ENCODE data around the gene RNF146. TPM values are rescaled to one million over a fixed set of nuclear protein-coding genes. Genes with fewer than 3 reads are reported as not detected.

RNF146 gene
- polyA plus RNA-seq, 3 donors, result 14.7 to 63.4 (median 22.5) TPM

DNA sequence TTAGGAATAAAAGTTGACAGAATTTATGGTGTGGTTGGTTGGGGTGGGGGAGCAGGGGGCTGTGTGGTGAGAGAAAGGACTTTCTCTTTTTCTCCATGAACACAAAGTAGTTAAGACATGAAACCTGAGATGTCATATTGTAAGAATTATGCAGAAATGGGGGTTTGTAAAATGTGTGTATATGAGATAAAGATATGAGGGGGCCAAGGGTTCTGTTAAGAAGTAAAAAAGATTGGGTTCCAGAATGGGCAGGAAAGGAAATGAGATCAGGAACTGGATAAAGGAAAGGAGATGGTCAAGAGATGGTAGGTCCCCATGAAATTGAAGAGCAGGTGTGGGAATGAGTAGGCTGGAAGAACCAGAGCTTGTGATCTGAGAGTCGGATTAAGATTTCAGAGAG is 9.7 kb downstream of the RNF146 start:
- intact Hi-C loops (cut with micrococcal nuclease), result no loop called here
- 100% methylated on average over 1 of the region's 1 CpG for WGBS (ENCODE audit: insufficient coverage)
- Histone ChIP-seq H4K20me1 (ENCODE audit: insufficient read depth, low read length) (peaks cover 95% of the 10 kb centered on the region), H3K27me3 (ENCODE audit: control insufficient read depth in 2 of 2, insufficient read depth in 2 of 2, low read length in 2 of 2) (no peaks in the 10 kb centered on the region), H3K36me3 (replicated peaks in 1 of 2; ENCODE audit: control insufficient read depth in 1 of 2, insufficient read depth in 2 of 2, low read length in 2 of 2) (peaks cover 10 to 13% of the 10 kb centered on the region in 2 donors), H2AFZ (ENCODE audit: insufficient read depth, low read depth, low read length, poor library complexity, severe bottlenecking) (no peak overlapping the region), H3K4me2 (replicated peaks; ENCODE audit: extremely low read depth, low read length, poor library complexity, severe bottlenecking) (no peak overlapping the region), H3K9me3 (replicated peaks in 1 of 2; ENCODE audit: control insufficient read depth in 1 of 2, insufficient read depth in 1 of 2, low read length in 2 of 2) (no peaks in the 10 kb centered on the region), H3K4me3 (replicated peaks in 1 of 3; ENCODE audit: low read depth in 2 of 3, low read length in 3 of 3) (no peak overlapping the region), H3K9ac (ENCODE audit: insufficient read depth, low read length, poor library complexity, severe bottlenecking) (no peak overlapping the region), H3K4me1 (ENCODE audit: control insufficient read depth in 1 of 2, insufficient read depth in 2 of 2, low read length in 2 of 2) (peaks cover 33 to 39% of the 10 kb centered on the region in 2 donors), H3K27ac (ENCODE audit: low read depth in 1 of 2, low read length in 2 of 2) (peak overlapping the region in 1 of 2 donors; percentile 24), H3K79me2 (ENCODE audit: insufficient read depth, low read length) (peaks cover 90% of the 10 kb centered on the region)
- H3K27ac Mint-ChIP-seq, result no peak overlapping the region
- peaks cover 33% of the 10 kb centered on the region for H3K4me1 Mint-ChIP-seq
- peaks cover 7 to 20% of the 10 kb centered on the region in 2 donors for H3K36me3 Mint-ChIP-seq
- H3K27me3 Mint-ChIP-seq (ENCODE audit: low read depth in 3 of 3), result no peaks in the 10 kb centered on the region
- TF ChIP-seq, protein P1, sequence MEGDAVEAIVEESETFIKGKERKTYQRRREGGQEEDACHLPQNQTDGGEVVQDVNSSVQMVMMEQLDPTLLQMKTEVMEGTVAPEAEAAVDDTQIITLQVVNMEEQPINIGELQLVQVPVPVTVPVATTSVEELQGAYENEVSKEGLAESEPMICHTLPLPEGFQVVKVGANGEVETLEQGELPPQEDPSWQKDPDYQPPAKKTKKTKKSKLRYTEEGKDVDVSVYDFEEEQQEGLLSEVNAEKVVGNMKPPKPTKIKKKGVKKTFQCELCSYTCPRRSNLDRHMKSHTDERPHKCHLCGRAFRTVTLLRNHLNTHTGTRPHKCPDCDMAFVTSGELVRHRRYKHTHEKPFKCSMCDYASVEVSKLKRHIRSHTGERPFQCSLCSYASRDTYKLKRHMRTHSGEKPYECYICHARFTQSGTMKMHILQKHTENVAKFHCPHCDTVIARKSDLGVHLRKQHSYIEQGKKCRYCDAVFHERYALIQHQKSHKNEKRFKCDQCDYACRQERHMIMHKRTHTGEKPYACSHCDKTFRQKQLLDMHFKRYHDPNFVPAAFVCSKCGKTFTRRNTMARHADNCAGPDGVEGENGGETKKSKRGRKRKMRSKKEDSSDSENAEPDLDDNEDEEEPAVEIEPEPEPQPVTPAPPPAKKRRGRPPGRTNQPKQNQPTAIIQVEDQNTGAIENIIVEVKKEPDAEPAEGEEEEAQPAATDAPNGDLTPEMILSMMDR (IDR thresholded peaks at IDR 0.05), result no peak
- H3K4me3 Mint-ChIP-seq, result no peak overlapping the region
- DNase-seq, result no peak
- peaks cover 0 to 2% (median 0%) of the 10 kb centered on the region in 7 donors for H3K9me3 Mint-ChIP-seq

DNA sequence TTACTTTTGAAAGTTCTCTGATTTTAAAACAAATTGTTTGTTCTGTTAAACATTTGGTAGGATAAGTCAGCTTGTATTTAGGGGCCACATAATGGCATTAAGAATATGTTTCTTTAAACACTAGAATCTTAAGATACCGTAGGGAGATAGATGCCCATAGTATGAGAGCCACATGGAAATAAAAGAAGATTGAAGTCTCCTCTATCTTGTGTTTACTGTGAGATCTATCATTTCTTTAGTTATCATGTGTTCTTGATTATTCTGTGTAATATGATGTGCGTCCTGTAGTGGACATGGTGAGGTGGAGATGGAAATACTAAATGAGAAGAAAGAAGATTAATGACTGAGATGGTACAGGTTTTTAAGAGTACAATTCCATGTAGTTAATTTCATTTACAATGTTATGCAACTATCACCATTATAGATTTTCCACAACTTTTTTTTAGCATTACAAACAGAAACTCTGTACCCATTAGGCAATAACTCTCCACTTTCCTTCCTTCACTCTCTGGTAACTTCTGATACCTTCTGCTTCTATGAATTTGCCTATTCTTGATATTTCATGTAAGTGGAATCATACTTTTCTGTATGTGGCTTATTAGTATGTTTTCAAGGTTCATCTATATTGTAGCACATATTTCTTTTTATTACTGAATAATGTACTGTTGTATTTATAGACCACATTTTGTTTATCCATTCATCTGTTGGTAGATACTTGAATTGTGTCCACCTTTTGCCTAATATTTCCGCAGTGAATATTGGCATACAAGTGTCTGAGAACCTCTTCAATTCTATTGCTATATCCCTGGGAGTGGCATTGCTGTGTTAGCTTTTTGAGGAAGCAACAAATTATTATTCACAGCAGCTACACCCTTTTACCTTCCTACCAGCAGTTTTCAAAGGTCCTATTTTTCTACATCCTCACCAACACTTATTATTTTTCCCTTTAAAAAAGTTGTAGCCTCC is 11.5 kb downstream of the RNF146 start:
- no peaks in the 10 kb centered on the region for H3K27me3 Mint-ChIP-seq (ENCODE audit: low read depth in 3 of 3)
- DNase-seq, result no peak
- no peak overlapping the region for H3K9ac ChIP-seq (ENCODE audit: insufficient read depth, low read length, poor library complexity, severe bottlenecking)
- no peak overlapping the region for H3K4me3 ChIP-seq (replicated peaks in 1 of 3; ENCODE audit: low read depth in 2 of 3, low read length in 3 of 3)
- H3K4me2 ChIP-seq (replicated peaks; ENCODE audit: extremely low read depth, low read length, poor library complexity, severe bottlenecking), result no peak overlapping the region
- peaks cover 77% of the 10 kb centered on the region for H3K79me2 ChIP-seq (ENCODE audit: insufficient read depth, low read length)
- H3K4me1 Mint-ChIP-seq, result peaks cover 19% of the 10 kb centered on the region
- H3K4me3 Mint-ChIP-seq, result no peak overlapping the region
- H3K27ac Mint-ChIP-seq, result peak overlapping the region in 1 of 7 donors; percentile 6
- H3K4me1 ChIP-seq (ENCODE audit: control insufficient read depth in 1 of 2, insufficient read depth in 2 of 2, low read length in 2 of 2), result peaks cover 16 to 21% of the 10 kb centered on the region in 2 donors
- TF ChIP-seq, protein P1 (IDR thresholded peaks at IDR 0.05), result no peak
- peaks cover 90% of the 10 kb centered on the region for H4K20me1 ChIP-seq (ENCODE audit: insufficient read depth, low read length)
- intact Hi-C loops (cut with micrococcal nuclease), result no loop called here
- peak overlapping the region in 1 of 2 donors; percentile 30 for H3K27ac ChIP-seq (ENCODE audit: low read depth in 1 of 2, low read length in 2 of 2)
- H3K36me3 Mint-ChIP-seq, result peaks cover 26 to 37% of the 10 kb centered on the region in 2 donors
- whole genome bisulfite sequencing (ENCODE audit: insufficient coverage), result no CpG with 5 or more reads among the region's 3 CpGs
- H3K27me3 ChIP-seq (ENCODE audit: control insufficient read depth in 2 of 2, insufficient read depth in 2 of 2, low read length in 2 of 2), result no peaks in the 10 kb centered on the region
- H2AFZ ChIP-seq (ENCODE audit: insufficient read depth, low read depth, low read length, poor library complexity, severe bottlenecking), result no peak overlapping the region
- peaks cover 28 to 31% of the 10 kb centered on the region in 2 donors for H3K36me3 ChIP-seq (replicated peaks in 1 of 2; ENCODE audit: control insufficient read depth in 1 of 2, insufficient read depth in 2 of 2, low read length in 2 of 2)
- peaks cover 0 to 2% (median 0%) of the 10 kb centered on the region in 7 donors for H3K9me3 Mint-ChIP-seq
- H3K9me3 ChIP-seq (replicated peaks in 1 of 2; ENCODE audit: control insufficient read depth in 1 of 2, insufficient read depth in 1 of 2, low read length in 2 of 2), result no peaks in the 10 kb centered on the region
